ENCODE measurements around the gene COL6A2. TPM values are rescaled to one million over a fixed set of nuclear protein-coding genes. Genes with fewer than 3 reads are reported as not detected.

Gene COL6A2
- total and polyA plus RNA-seq, 2 of the 4 experiments (the other 2 are of a cell fraction): 208 to 1,065 TPM

- Histone ChIP-seq H4K91ac (ENCODE audit: insufficient read depth, low read depth, low read length) (no peak overlapping the region), H3K27me3 (ENCODE audit: control insufficient read depth, insufficient read depth, low read length) (no peaks in the 10 kb centered on the region), H3K14ac (replicated peaks; ENCODE audit: low read depth, low read length) (peak overlapping the region; percentile 5; the same call in 1 of the 2 replicates), H2AK9ac (replicated peaks; ENCODE audit: low read depth, low read length, poor library complexity) (peak overlapping the region; percentile 15), H3K56ac (ENCODE audit: extremely low read depth, insufficient read depth, low read length) (no peak overlapping the region), H4K20me1 (ENCODE audit: insufficient read depth, low read length) (peaks cover 97% of the 10 kb centered on the region), H3K23ac (ENCODE audit: low read depth, low read length) (no peak overlapping the region), H3K9ac (ENCODE audit: low read depth, low read length) (no peak overlapping the region), H3K27ac (ENCODE audit: insufficient read depth, low read length) (no peak overlapping the region), H3K9me3 (ENCODE audit: control insufficient read depth, insufficient read depth, low read length) (no peaks in the 10 kb centered on the region), H3K4me3 (ENCODE audit: insufficient read depth, low read depth, low read length) (no peak overlapping the region), H3K4ac (ENCODE audit: low read depth, low read length) (peak overlapping the region; percentile 45; the same call in 1 of the 2 replicates), H3K36me3 (ENCODE audit: control insufficient read depth, insufficient read depth, low read length) (peaks cover 99% of the 10 kb centered on the region), H3K79me1 (ENCODE audit: low read depth in 1 of 2, low read length in 2 of 2) (peaks cover 17 to 97% of the 10 kb centered on the region in 2 experiments), H3K4me1 (ENCODE audit: control insufficient read depth, insufficient read depth, low read length) (peaks cover 9% of the 10 kb centered on the region; the same call in 1 of the 2 replicates), H3K9me1 (ENCODE audit: insufficient read depth, low read length) (peaks cover 26% of the 10 kb centered on the region), H3K18ac (ENCODE audit: low read depth, low read length) (no peak overlapping the region), H4K5ac (ENCODE audit: low read depth, low read length) (no peak overlapping the region), H3K4me2 (ENCODE audit: low read depth, low read length) (no peak overlapping the region), H2AFZ (replicated peaks; ENCODE audit: low read length, poor library complexity) (peak overlapping the region; percentile 56), H2BK120ac (ENCODE audit: low read depth, low read length) (no peak overlapping the region), H2BK15ac (ENCODE audit: low read depth, low read length) (no peak overlapping the region), H2BK5ac (ENCODE audit: low read depth, low read length, poor library complexity, severe bottlenecking) (peak overlapping the region; percentile 79), H4K8ac (ENCODE audit: low read depth in 2 of 2, low read length in 2 of 2) (0 out of 4 replicates have a peak overlapping the region, but pooled peaks of 1 of the 2 experiments have one; percentile 10), H2AK5ac (ENCODE audit: low read depth, low read length) (peak overlapping the region; percentile 16; the same call in 1 of the 2 replicates), H2BK20ac (ENCODE audit: low read depth, low read length) (no peak overlapping the region)
- ChIA-PET POLR2A (ENCODE audit: unreplicated experiment) (no interaction called here), CTCF (no interaction called here)
- in situ Hi-C loops (cut with MboI; ENCODE audit: low sequenced_read_pairs) (no loop called here), dilution Hi-C loops (cut with HindIII; ENCODE audit: low sequenced_read_pairs, unreplicated experiment) (no loop called here), intact Hi-C loops (cut with micrococcal nuclease) (no loop called here)
- no peak for ATAC-seq (ENCODE audit: low read depth)
- no TSS peak for BruUV-seq (replicated peaks)
- WGBS, 2 experiments (ENCODE audit: extremely low coverage in 2 of 2, insufficient read length in 1 of 2): 93% methylated on average over 6 of the region's 12 CpGs; no CpG with 5 or more reads in 1 of the 2 experiments
- TF ChIP-seq RFX5 (IDR thresholded peaks at IDR 0.05; ENCODE audit: low read depth, low read length) (no peak), SMC3 (IDR thresholded peaks at IDR 0.05; ENCODE audit: low read depth, low read length) (no peak), MXI1 (IDR thresholded peaks at IDR 0.05; ENCODE audit: borderline replicate concordance, low read depth, low read length) (no peak), NFE2L2 (IDR thresholded peaks at IDR 0.05; ENCODE audit: low read depth, low read length) (no peak), RCOR1 (IDR thresholded peaks at IDR 0.05; ENCODE audit: insufficient replicate concordance, low read length) (no peak), CHD1 (IDR thresholded peaks at IDR 0.05; ENCODE audit: low read depth, low read length) (no peak), POLR2A (IDR thresholded peaks at IDR 0.05; ENCODE audit: low read depth, low read length) (no peak), RAD21 (IDR thresholded peaks at IDR 0.05; ENCODE audit: low read length) (no peak), FOS (IDR thresholded peaks at IDR 0.05; ENCODE audit: low read depth, low read length) (no peak), USF2 (IDR thresholded peaks at IDR 0.05; ENCODE audit: low read depth, low read length) (no peak), MAZ (IDR thresholded peaks at IDR 0.05; ENCODE audit: borderline replicate concordance, low read depth, low read length) (no peak), CEBPB (IDR thresholded peaks at IDR 0.05; ENCODE audit: low read depth, low read length) (no peak), MAFK (IDR thresholded peaks at IDR 0.05; ENCODE audit: low read depth, low read length) (no peak)
- TF ChIP-seq, protein P1, sequence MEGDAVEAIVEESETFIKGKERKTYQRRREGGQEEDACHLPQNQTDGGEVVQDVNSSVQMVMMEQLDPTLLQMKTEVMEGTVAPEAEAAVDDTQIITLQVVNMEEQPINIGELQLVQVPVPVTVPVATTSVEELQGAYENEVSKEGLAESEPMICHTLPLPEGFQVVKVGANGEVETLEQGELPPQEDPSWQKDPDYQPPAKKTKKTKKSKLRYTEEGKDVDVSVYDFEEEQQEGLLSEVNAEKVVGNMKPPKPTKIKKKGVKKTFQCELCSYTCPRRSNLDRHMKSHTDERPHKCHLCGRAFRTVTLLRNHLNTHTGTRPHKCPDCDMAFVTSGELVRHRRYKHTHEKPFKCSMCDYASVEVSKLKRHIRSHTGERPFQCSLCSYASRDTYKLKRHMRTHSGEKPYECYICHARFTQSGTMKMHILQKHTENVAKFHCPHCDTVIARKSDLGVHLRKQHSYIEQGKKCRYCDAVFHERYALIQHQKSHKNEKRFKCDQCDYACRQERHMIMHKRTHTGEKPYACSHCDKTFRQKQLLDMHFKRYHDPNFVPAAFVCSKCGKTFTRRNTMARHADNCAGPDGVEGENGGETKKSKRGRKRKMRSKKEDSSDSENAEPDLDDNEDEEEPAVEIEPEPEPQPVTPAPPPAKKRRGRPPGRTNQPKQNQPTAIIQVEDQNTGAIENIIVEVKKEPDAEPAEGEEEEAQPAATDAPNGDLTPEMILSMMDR (conservative IDR thresholded peaks at IDR 0.05; ENCODE audit: low read depth, low read length): no peak
- no peak for DNase-seq
These were observed 25.1 kb downstream of the COL6A2 start for GRCh38 chr21:46122758-46123683.
